Measurements from ENCODE around the gene CFAP299.

- no peak for TF ChIP-seq CTCF (conservative IDR thresholded peaks at IDR 0.05)
- TF ChIP-seq EZH2 (IDR thresholded peaks at IDR 0.05; ENCODE audit: low read depth), result no peak
These were observed 154.3 kb downstream of the CFAP299 start for GRCh38 chr4:80489798-80490197.
